Measurements from ENCODE around the gene KCNE1. TPM values are rescaled to one million over a fixed set of nuclear protein-coding genes. Genes with fewer than 3 reads are reported as not detected.
A peak's percentile ranks its signal among the peaks of the same experiment; 100 is the strongest.

The KCNE1 gene
- total and polyA plus RNA-seq, 2 of the 4 experiments (the other 2 are of a cell fraction), result 0.46 to 0.90 TPM

DNA sequence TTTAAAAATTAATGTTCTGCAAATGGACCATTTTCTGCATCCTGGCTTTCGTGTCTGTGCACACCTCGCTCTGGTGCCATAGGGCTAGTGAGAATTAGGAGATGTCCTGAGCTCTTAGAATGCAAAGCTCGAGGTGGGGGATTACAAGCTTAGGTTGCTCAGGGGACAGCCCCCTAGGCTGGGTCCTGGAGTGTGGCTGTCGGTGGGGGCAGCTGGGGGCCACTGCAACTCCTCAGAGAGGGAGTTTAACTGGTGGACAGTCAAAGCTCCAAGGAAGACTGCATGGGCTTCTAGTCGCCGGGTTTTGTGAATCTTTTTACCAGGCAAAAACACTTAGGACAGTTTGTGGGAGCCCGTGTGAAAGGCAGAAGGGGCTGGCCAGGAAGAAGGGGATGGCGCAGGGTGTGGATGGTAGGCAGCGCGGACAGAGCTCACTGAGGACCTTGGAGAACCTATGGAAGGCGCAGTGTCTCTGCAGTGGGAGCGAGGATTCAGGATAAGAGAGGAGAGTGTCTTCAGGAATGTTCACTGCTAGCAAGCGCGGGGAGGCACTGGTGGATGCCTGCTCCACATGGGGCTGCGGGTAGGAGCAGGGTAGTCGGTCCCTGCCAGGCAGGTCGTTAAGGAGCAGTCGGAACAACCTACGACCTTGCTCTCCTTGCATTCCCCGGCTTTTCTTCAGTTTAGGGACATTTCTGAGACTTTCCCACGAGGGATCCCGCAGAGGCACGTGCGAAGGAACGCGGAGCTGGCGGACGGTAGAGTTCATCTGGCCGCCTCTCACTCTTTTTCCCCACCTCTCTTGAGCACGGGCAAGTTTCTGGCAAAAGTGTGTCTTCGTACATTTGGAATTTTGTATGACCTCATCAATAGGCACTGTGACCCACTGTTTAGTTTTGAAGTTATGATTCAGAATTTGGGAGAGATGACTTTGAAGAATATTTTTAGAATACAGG, 12.9 kb upstream of the KCNE1 start (continued):
- TF ChIP-seq, protein P1, sequence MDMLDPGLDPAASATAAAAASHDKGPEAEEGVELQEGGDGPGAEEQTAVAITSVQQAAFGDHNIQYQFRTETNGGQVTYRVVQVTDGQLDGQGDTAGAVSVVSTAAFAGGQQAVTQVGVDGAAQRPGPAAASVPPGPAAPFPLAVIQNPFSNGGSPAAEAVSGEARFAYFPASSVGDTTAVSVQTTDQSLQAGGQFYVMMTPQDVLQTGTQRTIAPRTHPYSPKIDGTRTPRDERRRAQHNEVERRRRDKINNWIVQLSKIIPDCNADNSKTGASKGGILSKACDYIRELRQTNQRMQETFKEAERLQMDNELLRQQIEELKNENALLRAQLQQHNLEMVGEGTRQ (IDR thresholded peaks at IDR 0.05; ENCODE audit: low read depth, low read length), result peak; percentile 14; the same call in 1 of the 2 replicates
- TF ChIP-seq BHLHE40 (IDR thresholded peaks at IDR 0.05; ENCODE audit: low read depth, low read length), result peak; percentile 97
- no peak for TF ChIP-seq RFX5 (IDR thresholded peaks at IDR 0.05; ENCODE audit: low read depth, low read length)
